ENCODE measurements around the gene RGS3.

The RGS3 gene

DNA sequence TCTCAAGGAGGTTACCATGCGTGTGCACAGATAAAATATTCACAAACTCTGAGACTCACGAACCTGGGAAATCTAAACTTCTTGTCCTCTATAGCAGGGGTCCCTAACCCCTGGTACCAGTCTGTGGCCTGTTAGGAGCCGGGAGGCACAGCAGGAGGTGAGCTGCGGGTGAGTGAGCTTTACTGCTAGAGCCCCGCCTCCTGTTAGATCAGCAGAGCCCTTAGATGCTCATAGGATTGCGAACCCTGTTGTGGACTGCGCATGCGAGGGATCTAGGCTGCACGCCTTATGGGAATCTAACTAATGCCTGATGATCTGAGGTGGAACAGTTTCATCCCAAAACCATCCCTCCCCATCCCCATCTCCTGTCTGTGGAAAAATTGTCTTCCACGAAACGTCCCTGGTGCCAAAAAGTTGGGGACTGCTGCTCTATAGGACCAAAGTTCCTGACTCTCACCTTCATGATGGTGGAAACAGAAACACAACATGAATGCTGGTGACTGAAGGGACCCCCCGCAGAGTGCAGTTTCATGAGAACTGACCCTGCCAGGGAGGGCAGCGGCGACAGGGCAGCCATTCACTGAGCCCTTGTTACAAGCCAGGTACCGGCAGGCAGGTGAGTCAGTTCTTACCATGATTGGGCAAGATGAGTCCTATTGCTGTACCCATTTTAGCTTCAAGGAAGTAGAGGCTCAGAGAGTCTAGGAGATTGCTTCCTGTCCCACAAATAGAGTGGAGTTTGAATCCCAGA is 181.9 kb downstream of the RGS3 start:
- DNase-seq, result no peak

DNA sequence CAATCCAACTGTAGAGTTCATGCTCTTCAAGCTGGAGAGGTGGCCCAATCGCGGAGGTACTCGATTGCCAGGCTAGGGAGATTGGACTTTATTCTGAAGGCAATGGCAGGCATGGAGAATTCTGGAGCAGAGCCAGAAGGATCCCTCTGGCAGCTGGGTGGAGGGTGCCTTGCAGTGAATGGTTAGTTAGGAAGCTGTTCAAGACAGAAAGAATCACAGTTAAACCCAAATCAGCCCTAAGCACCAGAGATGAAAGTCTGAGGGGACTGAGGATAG is 182.4 kb downstream of the RGS3 start:
- no peak for DNase-seq

DNA sequence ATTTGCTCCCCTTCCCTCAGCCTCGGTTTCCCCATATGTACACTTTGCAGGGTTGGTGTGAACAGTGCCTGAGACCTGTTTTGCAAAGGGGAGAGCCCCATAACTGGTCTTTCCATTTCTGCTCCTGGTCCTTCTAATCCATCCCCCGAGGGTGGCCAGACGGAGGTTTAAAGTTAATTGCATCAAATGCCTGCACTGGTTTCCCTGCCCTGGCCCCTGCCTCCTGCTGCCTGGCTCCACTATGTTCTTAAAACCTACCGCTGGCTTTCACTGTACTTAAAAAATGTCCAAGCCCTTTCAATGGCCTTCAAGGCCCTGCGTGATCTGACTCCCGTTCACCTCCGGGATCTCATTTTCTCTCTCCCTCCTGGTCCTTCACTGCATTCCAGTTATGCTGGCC is 183.0 kb downstream of the RGS3 start:
- DNase-seq, result no peak

All from activated T-cell treated with anti-CD3 and anti-CD28 coated beads, Interleukin-2, amount 50 U/mL, for 1 hour (primary cell).